Memory B cell (primary cell): Measurements from ENCODE around the gene MRPL38.

Experiments
- ATAC-seq: fragments of 150-1000 bp; cut with Tn5 transposase; 2 replicates; pipeline ENCODE4 v1.10.0; 2021; ENCODE audit warnings: low read depth, mild to moderate bottlenecking, moderate library complexity
- DNase-seq, 2 donors: peaks; one replicate each; pipeline ENCODE4 v3.0.0; 2022; ENCODE audit warnings: low spot score in 2 of 2
- H3K27ac Mint-ChIP-seq: one replicate; pipeline ENCODE4 v1.8.0; 2022; ENCODE audit warnings: mild to moderate bottlenecking, moderate library complexity, mixed read lengths
- H3K27me3 Mint-ChIP-seq: one replicate; pipeline ENCODE4 v1.8.0; 2022; ENCODE audit warnings: mixed read lengths
- H3K36me3 Mint-ChIP-seq: one replicate; pipeline ENCODE4 v1.8.0; 2022; ENCODE audit warnings: mild to moderate bottlenecking, mixed read lengths
- H3K4me1 Mint-ChIP-seq: one replicate; pipeline ENCODE4 v1.8.0; 2022; ENCODE audit warnings: mixed read lengths
- H3K4me3 Mint-ChIP-seq: one replicate; pipeline ENCODE4 v1.8.0; 2022; ENCODE audit warnings: mild to moderate bottlenecking, moderate library complexity, mixed read lengths
- H3K9me3 Mint-ChIP-seq: one replicate; pipeline ENCODE4 v1.8.0; 2022; ENCODE audit warnings: mixed read lengths

MRPL38 gene

DNA sequence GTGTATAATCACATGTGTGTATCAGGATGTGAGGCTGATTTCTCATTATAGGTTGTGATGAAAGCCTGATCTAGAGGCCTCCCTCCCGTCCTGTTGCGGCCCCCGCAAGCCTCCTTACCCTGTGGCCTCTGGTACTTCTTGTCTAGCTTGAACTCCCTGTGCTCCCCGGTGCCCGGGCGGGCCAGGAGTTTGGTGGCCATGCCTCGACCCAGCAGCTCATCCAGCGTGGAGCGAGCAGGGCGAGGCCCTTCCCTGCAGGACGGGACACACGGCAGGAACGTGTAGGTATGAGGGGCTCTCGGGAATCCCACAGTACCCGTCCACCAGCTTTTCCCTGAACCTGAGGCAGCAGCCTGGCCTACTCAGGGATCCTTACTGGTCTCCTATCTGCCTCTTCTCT lies 21.2 kb upstream of the MRPL38 start:
- Mint-ChIP-seq H3K4me1 (no peaks in the 10 kb centered on the region), H3K27ac (no peak overlapping the region), H3K4me3 (no peak overlapping the region), H3K36me3 (peaks cover 3% of the 10 kb centered on the region), H3K27me3 (no peaks in the 10 kb centered on the region), H3K9me3 (no peaks in the 10 kb centered on the region)
- ATAC-seq = no peak
- DNase-seq = no peak

DNA sequence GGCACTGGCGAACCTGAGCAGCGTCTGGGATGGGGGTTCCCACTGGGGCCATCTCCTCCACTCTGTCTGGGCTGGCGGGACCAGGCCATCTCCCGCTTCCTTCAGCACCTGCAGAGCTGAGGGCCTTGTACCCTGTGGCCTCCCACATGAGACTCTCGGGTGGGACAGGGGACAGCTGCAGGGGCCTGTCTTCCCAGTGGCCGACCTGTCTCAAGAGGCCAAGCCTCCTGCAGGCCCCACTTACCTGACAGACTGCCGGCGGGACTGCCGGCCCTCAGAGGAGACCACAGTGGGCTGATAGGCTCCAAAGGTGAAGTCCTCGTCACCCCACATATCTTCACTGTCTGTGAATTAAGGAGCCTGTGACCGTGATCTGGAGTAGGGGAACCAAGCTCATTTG lies 20.4 kb upstream of the MRPL38 start:
- no peak for ATAC-seq

GRCh38 chr17:75922963-75923874 lies 18.5 kb upstream of the MRPL38 start:
- ATAC-seq (no peak), DNase-seq (no peak)
- peaks cover 3% of the 10 kb centered on the region for H3K36me3 Mint-ChIP-seq
- H3K4me1 Mint-ChIP-seq = no peaks in the 10 kb centered on the region
- no peaks in the 10 kb centered on the region for H3K27me3 Mint-ChIP-seq
- no peaks in the 10 kb centered on the region for H3K9me3 Mint-ChIP-seq
- no peak overlapping the region for H3K4me3 Mint-ChIP-seq
- H3K27ac Mint-ChIP-seq = no peak overlapping the region

More for the DNA sequence above, 20.4 kb upstream of the MRPL38 start:
- peaks cover 3% of the 10 kb centered on the region for H3K36me3 Mint-ChIP-seq
- H3K27ac Mint-ChIP-seq = no peak overlapping the region
- H3K27me3 Mint-ChIP-seq = no peaks in the 10 kb centered on the region
- no peak for DNase-seq
- H3K4me3 Mint-ChIP-seq = no peak overlapping the region
- no peaks in the 10 kb centered on the region for H3K9me3 Mint-ChIP-seq
- H3K4me1 Mint-ChIP-seq = no peaks in the 10 kb centered on the region

DNA sequence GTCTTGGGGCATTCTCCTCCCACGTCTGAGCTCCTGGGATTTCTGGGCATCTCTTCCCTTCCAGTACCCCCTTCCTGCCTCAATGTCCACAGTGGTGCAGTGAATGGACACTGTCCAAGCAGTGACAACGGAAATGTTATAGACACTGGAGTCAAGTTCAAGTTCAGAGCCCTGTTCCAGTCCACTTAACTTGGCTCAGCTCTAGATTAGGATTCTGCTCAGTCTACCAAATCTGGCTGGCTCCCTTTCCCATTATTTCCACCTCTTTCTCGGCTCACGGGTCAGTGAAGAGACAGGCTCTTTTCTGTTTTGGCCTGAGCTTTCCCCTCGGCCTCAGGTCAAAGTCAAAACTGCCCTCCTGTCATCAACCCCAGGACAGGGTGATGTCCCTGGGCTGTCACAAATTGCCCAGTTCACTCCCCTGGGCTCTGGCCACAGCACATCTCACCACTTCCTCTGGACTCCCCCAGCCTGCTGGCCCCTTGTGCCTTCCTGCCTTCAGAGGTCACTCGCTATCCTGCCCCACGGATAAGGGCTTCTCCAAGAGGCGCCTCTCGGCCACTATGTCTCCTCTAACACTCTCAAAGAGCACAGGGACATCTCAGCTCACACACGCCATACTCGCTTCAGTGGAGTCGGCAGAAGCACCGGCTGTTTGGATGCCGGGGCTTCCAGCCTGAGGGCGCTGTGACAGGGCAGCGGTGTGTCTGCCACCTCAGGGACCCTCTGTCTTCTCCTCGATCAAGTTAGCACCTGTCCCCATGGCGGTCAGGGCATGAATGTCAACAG lies 17.7 kb upstream of the MRPL38 start:
- Mint-ChIP-seq H3K4me1 (no peaks in the 10 kb centered on the region), H3K27me3 (no peaks in the 10 kb centered on the region), H3K27ac (no peak overlapping the region), H3K9me3 (no peaks in the 10 kb centered on the region), H3K36me3 (no peaks in the 10 kb centered on the region), H3K4me3 (no peak overlapping the region)
- ATAC-seq = no peak
- no peak for DNase-seq

GRCh38 chr17:75921596-75921995 lies 16.9 kb upstream of the MRPL38 start:
- DNase-seq = no peak
- Mint-ChIP-seq H3K4me3 (no peak overlapping the region), H3K27ac (no peak overlapping the region), H3K36me3 (peaks cover 2% of the 10 kb centered on the region), H3K27me3 (no peaks in the 10 kb centered on the region), H3K9me3 (no peaks in the 10 kb centered on the region), H3K4me1 (peaks cover 2% of the 10 kb centered on the region)
- ATAC-seq = no peak

DNA sequence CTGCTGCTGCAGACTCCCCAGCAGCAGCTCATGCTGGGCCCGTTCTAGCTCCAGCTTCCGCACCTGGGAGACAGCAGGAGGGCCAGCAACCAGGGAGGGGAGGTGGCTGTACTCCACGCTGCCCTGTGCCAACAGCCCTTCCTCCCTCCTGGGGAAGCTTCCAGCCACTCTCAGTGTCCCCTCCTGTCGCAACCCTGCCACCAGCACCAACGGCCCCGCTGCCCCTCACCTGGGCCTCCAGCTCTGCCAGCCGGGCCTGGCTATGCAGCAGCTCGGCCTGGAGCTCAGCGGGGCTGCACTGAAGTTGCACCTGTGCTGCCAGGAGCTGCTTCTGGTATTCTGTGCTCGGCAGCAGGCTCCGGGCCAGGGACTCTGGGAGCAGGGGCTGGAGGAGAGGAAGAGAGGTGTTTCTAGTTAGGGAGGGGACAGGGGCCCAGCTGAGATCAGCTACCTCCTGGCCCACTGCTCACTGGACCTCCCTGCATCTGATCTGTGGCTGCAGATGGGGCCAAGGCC lies 15.4 kb upstream of the MRPL38 start:
- Mint-ChIP-seq H3K27me3 (no peaks in the 10 kb centered on the region), H3K4me3 (no peak overlapping the region), H3K9me3 (no peaks in the 10 kb centered on the region), H3K27ac (no peak overlapping the region), H3K36me3 (peaks cover 2% of the 10 kb centered on the region), H3K4me1 (peaks cover 2% of the 10 kb centered on the region)
- ATAC-seq = no peak
- DNase-seq = no peak

- no peaks in the 10 kb centered on the region for H3K9me3 Mint-ChIP-seq
- H3K27me3 Mint-ChIP-seq = no peaks in the 10 kb centered on the region
- H3K4me3 Mint-ChIP-seq = no peak overlapping the region
- H3K36me3 Mint-ChIP-seq = peaks cover 2% of the 10 kb centered on the region
- ATAC-seq (no peak), DNase-seq (no peak)
- peaks cover 2% of the 10 kb centered on the region for H3K4me1 Mint-ChIP-seq
- H3K27ac Mint-ChIP-seq = no peak overlapping the region
Observed at GRCh38 chr17:75919611-75920010, 14.9 kb upstream of the MRPL38 start.

DNA sequence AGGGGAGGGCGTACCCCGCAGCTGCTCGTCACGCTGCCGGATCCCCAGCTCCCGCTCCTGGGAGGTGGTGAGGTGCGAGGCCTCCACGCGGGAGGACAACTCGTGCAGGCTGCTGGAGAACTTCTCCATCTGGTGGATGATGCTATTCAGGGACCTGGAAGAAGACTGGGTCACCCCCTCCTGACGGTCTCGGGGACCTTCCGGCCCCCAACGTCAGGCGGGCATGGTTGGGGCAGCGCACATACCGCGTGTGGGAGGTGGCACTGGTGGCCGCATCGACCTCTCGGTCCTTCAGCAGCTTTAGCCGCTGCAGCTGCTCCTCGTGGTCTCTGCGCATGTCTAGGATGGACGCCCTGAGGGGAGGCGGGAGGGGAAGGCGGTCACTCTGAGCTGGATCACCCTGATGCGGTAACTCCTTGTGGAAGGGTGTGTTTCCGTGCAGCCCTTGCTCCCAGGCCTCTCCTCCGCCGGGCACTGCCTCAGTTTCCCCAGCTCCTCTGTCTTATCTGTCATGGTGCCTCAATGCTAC lies 13.3 kb upstream of the MRPL38 start:
- Mint-ChIP-seq H3K36me3 (peaks cover 8% of the 10 kb centered on the region), H3K4me1 (peaks cover 2% of the 10 kb centered on the region), H3K9me3 (no peaks in the 10 kb centered on the region), H3K4me3 (no peak overlapping the region), H3K27me3 (no peaks in the 10 kb centered on the region), H3K27ac (no peak overlapping the region)
- ATAC-seq (no peak), DNase-seq (no peak)

DNA sequence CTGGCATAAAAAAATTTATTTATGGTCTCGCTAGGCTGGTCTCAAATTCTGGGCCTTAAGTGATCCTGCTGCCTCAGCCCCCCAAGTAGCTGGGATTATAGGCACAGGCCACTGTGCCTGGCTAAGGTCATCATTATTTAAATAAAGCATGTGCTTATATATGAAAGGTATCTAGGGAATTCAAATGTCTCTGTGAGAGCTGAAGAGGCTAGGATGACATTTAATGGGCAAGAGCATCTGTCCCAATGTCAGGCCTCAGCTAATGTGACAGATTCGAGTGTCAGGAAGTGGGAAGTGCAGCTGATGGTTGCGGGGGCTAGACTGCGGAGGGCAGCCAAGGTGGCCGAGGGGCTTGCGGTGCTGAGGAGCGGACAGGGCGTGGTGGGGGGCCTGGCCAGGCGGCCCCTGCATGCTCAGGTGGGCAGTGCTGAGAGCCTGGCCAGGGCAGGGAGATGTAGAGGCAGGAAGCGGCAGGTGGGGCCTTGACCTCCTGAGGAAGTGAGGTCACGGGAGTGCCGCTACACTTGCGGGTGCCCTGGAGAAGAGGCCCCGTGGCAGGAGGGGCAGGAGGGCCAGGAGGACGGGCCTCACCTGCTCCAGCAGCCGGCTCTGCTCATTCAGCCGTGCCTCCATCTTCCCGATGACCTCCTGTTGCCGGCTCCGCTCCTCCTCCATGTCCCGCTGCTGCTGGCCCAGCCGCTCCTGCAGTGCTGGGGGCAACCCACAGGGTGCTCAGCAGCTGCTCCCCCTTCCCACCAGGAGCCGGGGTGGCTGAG lies 12.6 kb upstream of the MRPL38 start:
- H3K27ac Mint-ChIP-seq = no peak overlapping the region

DNA sequence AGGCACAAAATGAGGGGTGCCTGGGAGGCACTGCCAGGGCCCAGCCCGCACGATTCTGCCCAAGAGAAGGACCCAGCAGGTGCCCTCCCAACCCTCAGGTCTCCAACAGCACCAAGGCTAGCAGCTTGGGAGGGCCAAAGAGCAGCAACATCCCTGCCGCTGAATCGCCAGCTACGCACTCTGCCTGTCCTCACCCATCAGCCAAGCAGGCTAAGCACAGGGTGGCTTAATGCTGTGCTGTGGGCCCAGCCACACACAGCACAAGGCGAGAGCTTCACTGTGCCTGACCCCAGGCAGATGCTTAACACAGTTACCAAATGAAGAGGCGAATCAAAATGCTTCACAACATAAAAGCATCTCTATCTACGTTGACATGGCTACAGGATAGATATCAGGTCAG lies 10.6 kb upstream of the MRPL38 start:
- ATAC-seq = no peak
- Mint-ChIP-seq H3K4me1 (peaks cover 2% of the 10 kb centered on the region), H3K27ac (no peak overlapping the region), H3K36me3 (peaks cover 8% of the 10 kb centered on the region), H3K9me3 (no peaks in the 10 kb centered on the region), H3K4me3 (no peak overlapping the region), H3K27me3 (no peaks in the 10 kb centered on the region)
- DNase-seq = no peak

More for the DNA sequence above, 12.6 kb upstream of the MRPL38 start:
- ATAC-seq (no peak), DNase-seq (no peak)
- Mint-ChIP-seq H3K4me3 (no peak overlapping the region), H3K27me3 (no peaks in the 10 kb centered on the region), H3K36me3 (peaks cover 8% of the 10 kb centered on the region), H3K9me3 (no peaks in the 10 kb centered on the region), H3K4me1 (peaks cover 2% of the 10 kb centered on the region)

DNA sequence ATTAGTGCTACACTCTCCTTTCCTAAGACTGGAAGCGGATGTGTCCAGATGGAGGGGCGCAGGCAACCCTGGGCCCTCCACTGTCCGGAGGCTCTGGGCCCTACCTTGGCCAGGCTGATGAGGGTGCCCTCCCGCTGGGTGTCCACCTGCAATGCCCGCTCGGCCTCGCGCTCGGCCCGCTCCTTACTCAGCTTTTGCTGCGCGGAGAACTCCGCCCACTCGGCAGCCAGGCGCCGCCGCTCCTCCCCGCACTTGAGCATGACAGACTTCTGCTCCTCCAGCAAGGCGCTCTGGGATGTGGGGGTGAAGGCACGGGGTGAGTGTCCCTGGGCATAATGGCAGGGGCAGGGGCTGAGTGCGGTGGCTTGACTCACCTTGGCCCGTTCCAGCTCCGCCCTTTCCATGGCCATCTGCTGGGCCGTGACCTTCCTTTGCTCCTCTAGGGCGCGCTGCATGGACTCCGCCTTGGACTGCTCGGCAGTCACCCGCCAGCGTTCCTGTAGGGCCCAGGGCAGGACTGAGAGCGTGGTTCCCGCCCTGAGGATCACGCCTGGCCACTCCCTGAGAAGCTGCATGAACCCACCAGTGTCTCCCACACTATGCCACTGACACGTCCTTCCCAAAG lies 10.1 kb upstream of the MRPL38 start:
- Mint-ChIP-seq H3K4me3 (no peak overlapping the region), H3K9me3 (no peaks in the 10 kb centered on the region), H3K27me3 (no peaks in the 10 kb centered on the region), H3K36me3 (peaks cover 8% of the 10 kb centered on the region), H3K27ac (no peak overlapping the region), H3K4me1 (peaks cover 2% of the 10 kb centered on the region)
- ATAC-seq (no peak), DNase-seq (no peak)

GRCh38 chr17:75913537-75914210 lies 9.0 kb upstream of the MRPL38 start:
- H3K27me3 Mint-ChIP-seq = no peaks in the 10 kb centered on the region
- peaks cover 2% of the 10 kb centered on the region for H3K4me1 Mint-ChIP-seq
- DNase-seq (no peak), ATAC-seq (no peak)
- no peak overlapping the region for H3K4me3 Mint-ChIP-seq
- H3K36me3 Mint-ChIP-seq = peaks cover 8% of the 10 kb centered on the region
- no peak overlapping the region for H3K27ac Mint-ChIP-seq
- H3K9me3 Mint-ChIP-seq = no peaks in the 10 kb centered on the region

DNA sequence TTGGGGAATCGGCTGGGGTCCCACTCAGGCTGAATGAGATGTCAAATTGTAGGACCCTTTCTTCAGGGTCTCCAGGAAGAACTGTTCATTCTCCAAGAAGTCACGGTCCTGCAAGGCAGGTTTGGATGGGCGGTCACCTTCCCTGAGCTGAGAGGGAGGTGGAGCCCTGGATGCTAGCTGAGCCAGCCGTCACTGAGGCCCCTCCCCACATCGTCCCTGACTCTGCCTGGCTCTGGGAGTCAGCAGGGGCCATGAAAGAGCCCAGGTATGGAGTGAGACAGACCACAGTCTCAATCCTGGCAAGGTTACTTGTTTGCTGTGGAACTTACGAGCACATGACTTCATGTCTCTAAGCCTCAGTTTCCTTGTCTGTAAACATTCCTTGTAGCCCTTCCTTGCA lies 6.0 kb upstream of the MRPL38 start:
- Mint-ChIP-seq H3K4me3 (no peak overlapping the region), H3K27ac (no peak overlapping the region), H3K4me1 (no peaks in the 10 kb centered on the region), H3K36me3 (peaks cover 6% of the 10 kb centered on the region), H3K9me3 (no peaks in the 10 kb centered on the region), H3K27me3 (no peaks in the 10 kb centered on the region)
- DNase-seq (no peak), ATAC-seq (no peak)
